ENCODE results near the gene THSD1.

The THSD1 gene

DNA sequence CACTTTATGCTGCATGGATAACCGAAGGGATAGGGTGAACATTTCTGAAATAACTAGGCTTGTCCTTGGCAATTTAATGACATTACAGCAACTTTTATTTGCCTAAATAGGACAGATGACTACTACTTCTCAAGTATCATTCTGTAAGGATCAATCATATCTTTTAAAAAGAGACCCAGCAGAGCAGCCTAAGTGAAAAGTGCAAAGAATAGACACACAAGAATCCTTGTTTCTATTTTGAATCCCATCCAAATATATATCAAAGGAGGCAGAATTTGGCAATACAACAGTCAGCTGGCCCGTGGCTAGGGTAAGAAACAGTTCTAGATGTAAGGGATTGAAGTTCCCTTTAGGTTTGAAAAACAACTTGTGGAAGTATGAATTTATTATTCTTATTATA lies 6.9 kb downstream of the THSD1 start:
- TF ChIP-seq, protein P1, sequence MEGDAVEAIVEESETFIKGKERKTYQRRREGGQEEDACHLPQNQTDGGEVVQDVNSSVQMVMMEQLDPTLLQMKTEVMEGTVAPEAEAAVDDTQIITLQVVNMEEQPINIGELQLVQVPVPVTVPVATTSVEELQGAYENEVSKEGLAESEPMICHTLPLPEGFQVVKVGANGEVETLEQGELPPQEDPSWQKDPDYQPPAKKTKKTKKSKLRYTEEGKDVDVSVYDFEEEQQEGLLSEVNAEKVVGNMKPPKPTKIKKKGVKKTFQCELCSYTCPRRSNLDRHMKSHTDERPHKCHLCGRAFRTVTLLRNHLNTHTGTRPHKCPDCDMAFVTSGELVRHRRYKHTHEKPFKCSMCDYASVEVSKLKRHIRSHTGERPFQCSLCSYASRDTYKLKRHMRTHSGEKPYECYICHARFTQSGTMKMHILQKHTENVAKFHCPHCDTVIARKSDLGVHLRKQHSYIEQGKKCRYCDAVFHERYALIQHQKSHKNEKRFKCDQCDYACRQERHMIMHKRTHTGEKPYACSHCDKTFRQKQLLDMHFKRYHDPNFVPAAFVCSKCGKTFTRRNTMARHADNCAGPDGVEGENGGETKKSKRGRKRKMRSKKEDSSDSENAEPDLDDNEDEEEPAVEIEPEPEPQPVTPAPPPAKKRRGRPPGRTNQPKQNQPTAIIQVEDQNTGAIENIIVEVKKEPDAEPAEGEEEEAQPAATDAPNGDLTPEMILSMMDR (IDR thresholded peaks at IDR 0.05; ENCODE audit: extremely low read depth, insufficient read depth, missing control alignments) = no peak
- in situ Hi-C loops (cut with MboI; ENCODE audit: low pct_unique_long_range_greater_than_20kb, low sequenced_read_pairs, unreplicated experiment) = no loop called here
- DNase-seq (ENCODE audit: low spot score) = no peak

DNA sequence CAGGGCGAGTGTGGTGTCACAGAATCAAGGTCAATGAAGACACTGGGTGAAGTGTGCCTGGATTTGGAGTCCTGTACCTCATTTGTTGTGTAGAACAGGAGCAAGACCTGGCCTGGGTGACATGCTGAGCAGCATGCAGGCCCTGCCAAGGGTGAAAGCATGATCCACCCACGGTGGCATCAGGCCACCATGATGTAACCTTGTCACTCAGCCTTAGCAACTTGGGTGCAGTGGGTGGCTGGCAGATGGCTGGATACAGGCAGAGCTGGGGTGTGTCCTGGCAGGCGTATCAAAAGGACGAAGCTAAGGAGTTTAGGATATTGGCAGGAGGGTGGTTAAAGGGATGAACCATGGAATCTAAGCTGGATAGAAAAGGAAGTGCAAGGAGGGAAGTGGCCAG lies 10.3 kb downstream of the THSD1 start:
- in situ Hi-C loops (cut with MboI; ENCODE audit: low pct_unique_long_range_greater_than_20kb, low sequenced_read_pairs, unreplicated experiment) = no loop called here
- TF ChIP-seq, protein P1 (IDR thresholded peaks at IDR 0.05; ENCODE audit: extremely low read depth, insufficient read depth, missing control alignments) = no peak

DNA sequence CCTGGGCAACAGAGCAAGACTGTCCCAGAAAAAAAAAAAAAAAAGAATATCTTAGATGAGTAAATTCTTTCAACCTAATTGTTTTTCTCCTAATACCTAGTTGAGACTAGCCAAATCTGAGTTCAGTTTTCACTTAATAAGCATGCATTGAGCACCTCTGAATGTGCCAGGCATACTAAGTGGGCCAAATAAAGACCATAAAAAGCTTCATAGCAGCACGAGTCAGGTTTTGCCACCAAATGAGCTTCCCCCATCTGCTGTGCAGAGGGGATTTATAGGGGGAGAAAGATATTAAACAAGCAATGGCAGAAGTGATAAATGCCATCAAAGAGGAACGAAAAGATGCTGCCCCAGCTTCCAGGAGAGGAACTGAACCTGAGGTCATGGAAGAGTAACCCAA lies 11.4 kb downstream of the THSD1 start:
- DNase-seq (ENCODE audit: low spot score) = no peak
- in situ Hi-C loops (cut with MboI; ENCODE audit: low pct_unique_long_range_greater_than_20kb, low sequenced_read_pairs, unreplicated experiment) = no loop called here
- TF ChIP-seq, protein P1 (IDR thresholded peaks at IDR 0.05; ENCODE audit: extremely low read depth, insufficient read depth, missing control alignments) = no peak

More for the DNA sequence above, 10.3 kb downstream of the THSD1 start:
- no peak for DNase-seq (ENCODE audit: low spot score)

DNA sequence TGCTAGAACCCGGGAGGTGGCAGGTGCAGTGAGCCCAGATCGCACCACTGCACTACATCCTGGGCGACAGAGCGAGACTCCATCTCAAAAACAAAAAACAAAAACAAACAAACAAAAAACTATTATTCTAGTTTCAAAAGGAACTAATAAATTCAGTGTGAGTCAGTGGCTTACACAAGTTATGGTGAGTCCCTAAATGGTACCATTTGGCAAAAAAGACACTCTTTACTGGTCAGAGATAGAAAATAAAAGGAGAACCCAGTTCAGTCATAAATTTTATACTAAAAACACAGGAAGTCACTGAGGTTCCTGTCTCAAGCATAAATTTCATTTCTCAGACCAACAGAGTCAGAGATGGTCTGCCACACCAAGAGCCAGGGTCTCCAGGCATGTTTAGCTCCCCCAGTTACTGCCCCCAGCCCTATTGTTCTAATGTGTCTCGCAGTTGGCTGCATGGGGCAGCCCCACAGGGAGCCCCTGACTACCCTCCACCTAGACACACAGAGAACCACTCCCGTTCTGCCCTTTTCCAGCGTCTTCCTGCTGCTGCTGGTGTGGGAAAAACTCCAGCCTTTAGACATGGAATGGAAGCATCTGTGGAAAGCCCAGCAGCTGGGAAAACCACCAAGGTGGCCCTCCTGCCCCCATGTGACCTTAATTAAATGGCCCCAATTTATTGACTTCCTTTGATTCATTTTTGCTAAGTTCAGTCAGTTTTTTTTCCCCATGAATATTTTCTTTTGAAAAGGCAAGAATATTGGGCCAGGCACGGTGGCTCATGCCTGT lies 12.2 kb downstream of the THSD1 start:
- TF ChIP-seq, protein P1 (IDR thresholded peaks at IDR 0.05; ENCODE audit: extremely low read depth, insufficient read depth, missing control alignments) = no peak
- DNase-seq (ENCODE audit: low spot score) = no peak
- in situ Hi-C loops (cut with MboI; ENCODE audit: low pct_unique_long_range_greater_than_20kb, low sequenced_read_pairs, unreplicated experiment) = no loop called here

DNA sequence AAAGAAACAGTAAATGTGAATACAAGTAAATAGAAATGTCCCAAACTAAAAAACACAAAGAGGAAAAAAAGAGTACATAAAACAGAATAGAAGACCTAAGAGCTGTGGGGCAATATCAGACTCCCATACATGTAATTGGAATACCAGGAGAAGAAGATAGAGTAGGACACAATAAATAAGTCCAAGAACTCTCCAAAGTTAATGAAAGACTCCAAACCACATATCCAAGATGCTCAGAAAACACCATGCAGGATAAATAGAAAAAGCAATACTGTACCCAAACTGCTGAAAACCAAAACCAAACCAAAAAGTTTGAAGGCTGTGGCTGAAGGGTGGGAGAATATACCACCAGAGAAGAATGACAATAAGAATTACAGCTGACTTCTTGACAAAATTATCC lies 18.3 kb downstream of the THSD1 start:
- in situ Hi-C loops (cut with MboI; ENCODE audit: low pct_unique_long_range_greater_than_20kb, low sequenced_read_pairs, unreplicated experiment) = no loop called here
- DNase-seq (ENCODE audit: low spot score) = no peak
- TF ChIP-seq, protein P1 (IDR thresholded peaks at IDR 0.05; ENCODE audit: extremely low read depth, insufficient read depth, missing control alignments) = no peak

DNA sequence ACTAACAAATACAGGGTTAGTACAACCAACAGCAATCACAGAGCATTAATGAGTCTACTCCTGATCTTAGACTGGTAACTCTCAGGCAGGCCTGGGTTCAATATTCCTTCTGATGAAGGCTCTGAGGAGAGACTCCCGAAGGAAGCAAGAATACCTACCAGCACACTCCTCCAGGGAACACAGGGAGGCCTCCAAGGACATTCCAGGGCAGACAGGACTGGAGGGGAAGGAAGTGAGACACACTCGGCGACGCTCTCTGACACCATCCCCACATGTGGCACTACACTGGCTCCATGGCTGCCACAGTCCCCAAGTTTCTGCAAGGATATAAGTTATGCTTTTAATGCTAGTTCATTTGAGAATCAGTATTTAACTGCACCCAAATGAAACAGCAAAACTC lies 20.1 kb downstream of the THSD1 start:
- in situ Hi-C loops (cut with MboI; ENCODE audit: low pct_unique_long_range_greater_than_20kb, low sequenced_read_pairs, unreplicated experiment) = no loop called here
- TF ChIP-seq, protein P1 (IDR thresholded peaks at IDR 0.05; ENCODE audit: extremely low read depth, insufficient read depth, missing control alignments) = no peak
- DNase-seq (ENCODE audit: low spot score) = no peak
